B cell (primary cell): ENCODE measurements around the gene TMEM17. TPM values are rescaled to one million over a fixed set of nuclear protein-coding genes. Genes with fewer than 3 reads are reported as not detected.

Source experiments
- ATAC-seq: fragments of 200-7000 bp; cut with Tn5 transposase; one replicate; pipeline ENCODE4 v1.10.0; 2021; ENCODE audit warnings: low read depth, mild to moderate bottlenecking, moderate number of reproducible peaks, moderate library complexity
- CTCF ChIA-PET: fragments of 350-600 bp; sonication (Branson Sonifier 250); formaldehyde crosslinking; loops from one replicate; lab custom pipeline; 2021; ENCODE audit warnings: antibody characterized with exemption, inconsistent platforms; lab: Charles Lee
- POLR2A ChIA-PET: fragments of 350-600 bp; sonication (Branson Sonifier 250); formaldehyde crosslinking; loops from one replicate; lab custom pipeline; 2021; ENCODE audit warnings: antibody characterized with exemption; lab: Charles Lee
- DNase-seq: peaks from one replicate; pipeline ENCODE4 v3.0.0; 2013
- H2AFZ ChIP-seq: 2 replicates; pipeline ENCODE4 v1.6.1; 2012; ENCODE audit warnings: mild to moderate bottlenecking, low read depth, low read length; ENCODE audit not compliant: insufficient read depth, poor library complexity, severe bottlenecking
- H3K27ac ChIP-seq, 2 donors: 1 replicate in 1 of 2; 2 replicates in 1 of 2; pipeline ENCODE4 v1.5.1; 2012 to 2013; ENCODE audit warnings: low read length in 2 of 2, mild to moderate bottlenecking in 2 of 2, moderate library complexity in 1 of 2
- H3K27me3 ChIP-seq, 4 experiments: fragments of 200-600 bp in 1 of 4; sonication (generic) in 1 of 4; replicated peaks in 1 of 4; 1 replicate in 2 of 4; 2 replicates in 2 of 4; pipeline versions ENCODE4 v1.6.1 to v1.7.0; 2013 to 2016; ENCODE audit warnings: low read length in 3 of 4, mild to moderate bottlenecking in 2 of 4, mixed read lengths in 1 of 4, moderate library complexity in 1 of 4; ENCODE audit not compliant: insufficient read depth in 4 of 4, control insufficient read depth in 3 of 4; ENCODE audit errors: control extremely low read depth in 1 of 4
- H3K36me3 ChIP-seq, 2 experiments: replicated peaks in 1 of 2; 1 replicate in 1 of 2; 2 replicates in 1 of 2; pipeline versions ENCODE4 v1.6.1 to v1.7.1; 2013; ENCODE audit warnings: low read length in 1 of 2; ENCODE audit not compliant: insufficient read depth in 2 of 2, control insufficient read depth in 1 of 2; ENCODE audit errors: control extremely low read depth in 1 of 2, extremely low read depth in 1 of 2
- H3K4me1 ChIP-seq, 2 donors: fragments of 200-600 bp in 1 of 2; sonication (generic) in 1 of 2; 1 replicate in 1 of 2; 2 replicates in 1 of 2; pipeline versions ENCODE4 v1.5.1 to v1.6.1; 2013 to 2017; ENCODE audit warnings: low read length in 2 of 2; ENCODE audit not compliant: control insufficient read depth in 2 of 2, insufficient read depth in 2 of 2
- H3K4me2 ChIP-seq: replicated peaks from 2 replicates; pipeline ENCODE3; 2012; ENCODE audit warnings: mild to moderate bottlenecking, low read depth, low read length; ENCODE audit not compliant: poor library complexity, severe bottlenecking
- H3K4me3 ChIP-seq, 5 experiments: fragments of 200-600 bp in 1 of 5; sonication (generic) in 1 of 5; 1 replicate in 3 of 5; 2 replicates in 2 of 5; pipeline versions ENCODE4 v1.5.1 to v1.7.0; 2011 to 2016; ENCODE audit warnings: low read length in 4 of 5, mild to moderate bottlenecking in 4 of 5, low read depth in 2 of 5, control low read depth in 1 of 5, moderate library complexity in 1 of 5; ENCODE audit not compliant: insufficient read depth in 1 of 5; ENCODE audit errors: control extremely low read depth in 1 of 5, extremely low read depth in 1 of 5
- H3K79me2 ChIP-seq: fragments of 200-600 bp; sonication (generic); one replicate; pipeline ENCODE4 v1.6.0; 2016; ENCODE audit warnings: low read length; ENCODE audit not compliant: control insufficient read depth, insufficient read depth
- H3K9ac ChIP-seq: fragments of 200-600 bp; sonication (generic); 2 replicates; pipeline ENCODE4 v1.6.1; 2017; ENCODE audit warnings: mild to moderate bottlenecking, low read length, moderate library complexity
- H3K9me3 ChIP-seq, 3 donors: one replicate each; pipeline versions ENCODE4 v1.6.1 to v1.7.1; 2013; ENCODE audit warnings: low read length in 2 of 3; ENCODE audit not compliant: control insufficient read depth in 2 of 3, insufficient read depth in 1 of 3; ENCODE audit errors: control extremely low read depth in 1 of 3
- H4K20me1 ChIP-seq: 2 replicates; pipeline ENCODE4 v1.6.0; 2012; ENCODE audit warnings: mild to moderate bottlenecking, low read length; ENCODE audit not compliant: insufficient read depth, control insufficient read depth, poor library complexity, severe bottlenecking
- H3K27ac Mint-ChIP-seq: one replicate; pipeline ENCODE4 v1.8.0; 2021; ENCODE audit warnings: mixed read lengths
- H3K27me3 Mint-ChIP-seq: one replicate; pipeline ENCODE4 v1.8.0; 2021; ENCODE audit warnings: mixed read lengths
- H3K4me1 Mint-ChIP-seq: one replicate; pipeline ENCODE4 v1.8.0; 2021; ENCODE audit warnings: mixed read lengths
- H3K4me3 Mint-ChIP-seq: one replicate; pipeline ENCODE4 v1.8.0; 2021; ENCODE audit warnings: mixed read lengths
- H3K9me3 Mint-ChIP-seq: one replicate; pipeline ENCODE4 v1.8.0; 2022; ENCODE audit warnings: mixed read lengths; ENCODE audit not compliant: insufficient read depth
- EZH2 ChIP-seq: IDR thresholded peaks from 2 replicates; pipeline ENCODE4 v1.6.1; 2012; ENCODE audit warnings: borderline replicate concordance, low read depth, mild to moderate bottlenecking, moderate library complexity, low read length; ENCODE audit not compliant: insufficient read depth, poor library complexity, severe bottlenecking
- WGBS: methylation state at CpG from one replicate; pipeline ENCODE4 v1.1.5; 2013; ENCODE audit warnings: missing lambda C conversion rate; ENCODE audit not compliant: insufficient coverage; 5-methylcytosine and 5-hydroxymethylcytosine counted together
- intact Hi-C: fragments of 100-400 bp; cut with micrococcal nuclease; formaldehyde crosslinking; loops from one replicate; pipeline ENCODE4 v1.10.0; 2022
- polyA plus RNA-seq: library from polyadenylated mRNA; depleted of rRNA; stranded (reverse); fragments of >200 nt; gene quantifications from 2 replicates; pipeline ENCODE4 v1.2.3, GENCODE V29; 2012
- total RNA-seq, 2 donors: library from RNA; stranded (reverse); fragments of 120-200 nt in 1 of 2; gene quantifications; 1 replicate in 1 of 2; 2 replicates in 1 of 2; pipeline versions ENCODE4 v1.2.3 to v1.2.4, GENCODE V29; 2013 to 2022
- TF ChIP-seq, protein P1 (sequence below): fragments of 200-600 bp; IDR thresholded peaks from one replicate; pipeline ENCODE4 v1.8.0; 2022; ENCODE audit warnings: antibody characterized with exemption, mild to moderate bottlenecking

TMEM17 gene
- total and polyA plus RNA-seq, 2 donors (not counting 1 experiment from before 2014, with no cell fraction given), result not detected

DNA sequence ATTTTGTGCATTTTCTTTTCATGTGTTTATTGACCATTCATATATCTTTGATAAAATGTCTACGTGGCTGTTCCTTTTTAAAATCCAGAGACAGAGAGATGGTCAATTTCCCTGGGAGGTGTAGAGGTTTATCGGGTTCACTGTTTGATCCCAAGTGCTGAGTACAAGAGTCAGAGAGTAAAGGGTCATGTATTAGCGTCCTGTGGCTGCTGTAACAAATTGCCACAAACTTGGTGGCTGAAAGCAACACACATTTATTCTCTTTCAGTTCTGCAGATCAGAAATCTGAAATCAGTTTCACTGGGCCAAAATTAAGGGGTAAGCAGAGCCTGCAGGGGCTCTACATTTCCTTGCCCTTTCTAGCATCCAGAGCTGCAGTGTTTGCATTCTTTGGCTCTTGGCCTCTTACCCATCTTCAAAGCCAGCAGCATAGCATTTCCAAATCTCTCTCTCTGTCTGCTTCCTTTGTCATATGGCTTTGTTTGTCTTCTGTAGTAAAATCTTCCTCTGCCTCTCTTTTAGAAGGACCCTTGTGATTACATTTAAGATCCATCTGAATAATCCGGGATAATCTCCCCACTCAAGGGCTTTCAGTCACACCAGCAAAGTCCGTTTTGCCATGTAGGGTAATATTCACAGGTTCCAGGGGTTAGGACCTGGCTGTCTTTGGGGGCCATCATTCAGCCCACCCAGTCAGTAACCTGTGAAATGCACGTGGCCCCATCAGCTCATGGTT is 49.9 kb downstream of the TMEM17 start:
- Histone ChIP-seq H3K9me3 (no peaks in the 10 kb centered on the region), H3K27me3 (peaks cover 0 to 12% (median 7%) of the 10 kb centered on the region in 4 experiments), H2AFZ (peak overlapping the region; percentile 98), H3K27ac (no peak overlapping the region), H3K4me1 (peaks cover 9% of the 10 kb centered on the region in 2 donors), H3K36me3 (no peaks in the 10 kb centered on the region), H3K9ac (no peak overlapping the region), H3K79me2 (no peaks in the 10 kb centered on the region), H3K4me2 (no peak overlapping the region), H3K4me3 (no peak overlapping the region), H4K20me1 (no peaks in the 10 kb centered on the region)
- Mint-ChIP-seq H3K27me3 (peaks cover 8% of the 10 kb centered on the region), H3K4me1 (peaks cover 5% of the 10 kb centered on the region), H3K9me3 (no peaks in the 10 kb centered on the region), H3K27ac (no peak overlapping the region), H3K4me3 (peak overlapping the region; percentile 13)
- TF ChIP-seq, protein P1, sequence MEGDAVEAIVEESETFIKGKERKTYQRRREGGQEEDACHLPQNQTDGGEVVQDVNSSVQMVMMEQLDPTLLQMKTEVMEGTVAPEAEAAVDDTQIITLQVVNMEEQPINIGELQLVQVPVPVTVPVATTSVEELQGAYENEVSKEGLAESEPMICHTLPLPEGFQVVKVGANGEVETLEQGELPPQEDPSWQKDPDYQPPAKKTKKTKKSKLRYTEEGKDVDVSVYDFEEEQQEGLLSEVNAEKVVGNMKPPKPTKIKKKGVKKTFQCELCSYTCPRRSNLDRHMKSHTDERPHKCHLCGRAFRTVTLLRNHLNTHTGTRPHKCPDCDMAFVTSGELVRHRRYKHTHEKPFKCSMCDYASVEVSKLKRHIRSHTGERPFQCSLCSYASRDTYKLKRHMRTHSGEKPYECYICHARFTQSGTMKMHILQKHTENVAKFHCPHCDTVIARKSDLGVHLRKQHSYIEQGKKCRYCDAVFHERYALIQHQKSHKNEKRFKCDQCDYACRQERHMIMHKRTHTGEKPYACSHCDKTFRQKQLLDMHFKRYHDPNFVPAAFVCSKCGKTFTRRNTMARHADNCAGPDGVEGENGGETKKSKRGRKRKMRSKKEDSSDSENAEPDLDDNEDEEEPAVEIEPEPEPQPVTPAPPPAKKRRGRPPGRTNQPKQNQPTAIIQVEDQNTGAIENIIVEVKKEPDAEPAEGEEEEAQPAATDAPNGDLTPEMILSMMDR, result no peak
- TF ChIP-seq EZH2, result no peak
- intact Hi-C loops, result loop anchor here (5.0 kb wide), 1 partner anchor 1031 kb away; no protein-coding TSS in a partner anchor
- DNase-seq (no peak), ATAC-seq (no peak)
- WGBS, result 100% methylated on average over 4 of the region's 6 CpGs
- POLR2A ChIA-PET, result no interaction called here
- CTCF ChIA-PET, result interaction anchor here (0.6 to 14.5 kb wide), 16 partner anchors 9 to 1087 kb away, joined by 3 to 314 read pairs (median 5); no protein-coding TSS in a partner anchor

DNA sequence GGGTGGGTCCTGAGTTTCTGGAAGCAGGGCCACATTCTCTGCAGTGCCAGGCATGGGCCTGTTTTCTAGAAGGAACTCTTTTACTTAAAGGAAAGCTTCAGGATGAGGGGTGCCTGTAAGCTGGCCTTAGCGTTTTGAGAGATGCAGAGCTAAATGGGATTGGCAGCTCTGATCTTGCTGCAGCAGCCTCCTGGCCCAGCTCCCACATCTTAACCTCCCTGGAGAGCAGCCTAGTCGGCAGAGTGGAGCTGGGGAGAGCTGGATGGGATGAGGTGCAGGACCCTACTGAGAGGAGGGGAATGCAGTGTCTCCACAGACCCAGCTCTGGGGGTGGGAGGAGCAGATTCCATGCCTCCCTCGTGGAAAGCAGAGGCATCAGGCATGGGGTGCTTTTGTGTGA is 52.0 kb downstream of the TMEM17 start:
- Histone ChIP-seq H3K36me3 (no peaks in the 10 kb centered on the region), H3K27ac (no peak overlapping the region), H2AFZ (no peak overlapping the region), H3K9me3 (no peaks in the 10 kb centered on the region), H3K4me3 (no peak overlapping the region), H3K4me2 (no peak overlapping the region), H3K79me2 (no peaks in the 10 kb centered on the region), H4K20me1 (no peaks in the 10 kb centered on the region), H3K9ac (no peak overlapping the region), H3K4me1 (peaks cover 9% of the 10 kb centered on the region in 2 donors), H3K27me3 (peaks cover 0 to 12% (median 7%) of the 10 kb centered on the region in 4 experiments)
- ChIA-PET POLR2A (no interaction called here), CTCF (interaction anchor here (0.6 to 14.5 kb wide), 2 partner anchors 319 to 1406 kb away, joined by 6 to 314 read pairs; no protein-coding TSS in a partner anchor)
- 91% methylated on average over 3 of the region's 3 CpGs for WGBS
- no peak for DNase-seq
- no peaks in the 10 kb centered on the region for H3K9me3 Mint-ChIP-seq
- H3K4me3 Mint-ChIP-seq, result no peak overlapping the region
- peaks cover 8% of the 10 kb centered on the region for H3K27me3 Mint-ChIP-seq
- H3K4me1 Mint-ChIP-seq, result peaks cover 5% of the 10 kb centered on the region
- ATAC-seq, result no peak
- no peak overlapping the region for H3K27ac Mint-ChIP-seq
- intact Hi-C loops, result no loop called here
- TF ChIP-seq EZH2, result no peak
- TF ChIP-seq, protein P1, result no peak
